HCT116 (cell line): ENCODE data around the gene HIPK2. TPM values are rescaled to one million over a fixed set of nuclear protein-coding genes. Genes with fewer than 3 reads are reported as not detected.

ENCODE experiments used
- ATAC-seq: fragments of 200-7000 bp; cut with Tn5 transposase; 2 replicates; pipeline ENCODE4 v1.9.1; 2020; ENCODE audit warnings: mild to moderate bottlenecking, moderate library complexity
- BruUV-seq: library from RNA; stranded (reverse); fragments of 400-500 nt; replicated peaks from 2 replicates; lab custom pipeline; 2021; lab: Mats Ljungman, UMichigan
- CTCF ChIA-PET: fragments of 300-600 bp; sonication (Branson Sonifier 250); formaldehyde crosslinking; loops from one replicate; lab custom pipeline; 2021; ENCODE audit warnings: antibody characterized with exemption; lab: Charles Lee
- POLR2A ChIA-PET: fragments of 300-600, 350-600 bp; sonication (Branson Sonifier 250); formaldehyde crosslinking; loops from one replicate; lab custom pipeline; 2021; ENCODE audit warnings: antibody characterized with exemption; lab: Charles Lee
- RAD21 ChIA-PET, 2 experiments: fragments of 300-600 bp; sonication (Branson Sonifier 250); formaldehyde crosslinking; loops; one replicate each; lab custom pipeline; 2023; ENCODE audit warnings: low total read pairs in 2 of 2; ENCODE audit not compliant: uncharacterized antibody in 2 of 2, unreplicated experiment in 2 of 2, low non-redundant PET in 1 of 2; lab: Charles Lee
- DNase-seq: peaks from one replicate; pipeline ENCODE4 v3.0.0-alpha.2; 2010; ENCODE audit warnings: low read depth, low spot score
- H2AFZ ChIP-seq: fragments of 200-600 bp; shearing (Covaris generic), sonication (generic); 2 replicates; pipeline ENCODE4 v1.6.1; 2017; ENCODE audit warnings: low read depth, mixed run types, mixed read lengths, antibody characterized with exemption, low read length; ENCODE audit not compliant: poor library complexity, severe bottlenecking
- H3K27ac ChIP-seq: 2 replicates; pipeline ENCODE4 v1.5.1; 2012; ENCODE audit warnings: low read depth, low read length
- H3K27me3 ChIP-seq: fragments of 200-600 bp; sonication (generic); 2 replicates; pipeline ENCODE4 v1.6.1; 2016; ENCODE audit warnings: mixed run types, low read length, mixed read lengths; ENCODE audit not compliant: insufficient read depth
- H3K36me3 ChIP-seq, 2 experiments: fragments of 200-500 bp in 1 of 2; fragments of 200-600 bp in 1 of 2; sonication (Bioruptor generic) in 1 of 2; sonication (generic) in 1 of 2; 2 replicates each; pipeline versions ENCODE4 v1.5.1 to v1.6.1; 2014 to 2016; ENCODE audit warnings: low read length in 2 of 2, inconsistent platforms in 1 of 2, mixed read lengths in 1 of 2, mixed run types in 1 of 2; ENCODE audit not compliant: insufficient read depth in 2 of 2, control insufficient read depth in 1 of 2
- H3K4me1 ChIP-seq, 2 experiments: fragments of 200-600 bp in 1 of 2; sonication (generic) in 1 of 2; 2 replicates each; pipeline versions ENCODE4 v1.5.1 to v1.6.1; 2012 to 2017; ENCODE audit warnings: low read length in 2 of 2, inconsistent platforms in 1 of 2, mild to moderate bottlenecking in 1 of 2, mixed read lengths in 1 of 2, mixed run types in 1 of 2, moderate library complexity in 1 of 2; ENCODE audit not compliant: insufficient read depth in 2 of 2, control insufficient read depth in 1 of 2
- H3K4me2 ChIP-seq: fragments of 200-600 bp; sonication (generic); 2 replicates; pipeline ENCODE4 v1.6.1; 2017; ENCODE audit warnings: mixed run types, low read length, mixed read lengths
- H3K4me3 ChIP-seq, 2 experiments: fragments of 200-600 bp in 1 of 2; sonication (generic) in 1 of 2; replicated peaks in 1 of 2; 2 replicates each; pipeline ENCODE4 v1.5.1; 2011 to 2016; ENCODE audit warnings: low read length in 2 of 2, control low read depth in 1 of 2, low read depth in 1 of 2, mild to moderate bottlenecking in 1 of 2, mixed read lengths in 1 of 2, mixed run types in 1 of 2
- H3K79me2 ChIP-seq: fragments of 200-600 bp; sonication (generic); 2 replicates; pipeline ENCODE4 v1.6.1; 2017; ENCODE audit warnings: mild to moderate bottlenecking, mixed run types, low read length, moderate library complexity, mixed read lengths; ENCODE audit not compliant: insufficient read depth
- H3K9ac ChIP-seq: fragments of 200-600 bp; sonication (generic); 2 replicates; pipeline ENCODE4 v1.6.1; 2016; ENCODE audit warnings: low read length, mixed read lengths
- H3K9me2 ChIP-seq: fragments of 200-600 bp; sonication (generic), shearing (Covaris generic); 2 replicates; pipeline ENCODE4 v1.6.1; 2017; ENCODE audit warnings: mixed run types, mild to moderate bottlenecking, moderate library complexity; ENCODE audit not compliant: insufficient read depth
- H3K9me3 ChIP-seq, 2 experiments: fragments of 200-500 bp in 1 of 2; fragments of 200-600 bp in 1 of 2; sonication (Bioruptor generic) in 1 of 2; sonication (generic) in 1 of 2; 2 replicates each; pipeline ENCODE4 v1.6.1; 2014 to 2017; ENCODE audit warnings: low read length in 2 of 2, mixed read lengths in 2 of 2, inconsistent platforms in 1 of 2, low read depth in 1 of 2, mild to moderate bottlenecking in 1 of 2, mixed run types in 1 of 2, moderate library complexity in 1 of 2; ENCODE audit not compliant: control insufficient read depth in 1 of 2, insufficient read depth in 1 of 2
- H4K20me1 ChIP-seq: fragments of 200-600 bp; sonication (generic), shearing (Covaris generic); 2 replicates; pipeline ENCODE4 v1.6.1; 2017; ENCODE audit warnings: mixed run types, mild to moderate bottlenecking, moderate library complexity; ENCODE audit not compliant: insufficient read depth
- EGR1 ChIP-seq: IDR thresholded peaks from 2 replicates; pipeline ENCODE4 v1.6.1; 2012; ENCODE audit warnings: low read depth
- EZH2 ChIP-seq: fragments of 200-600 bp; sonication (generic); IDR thresholded peaks from 2 replicates; pipeline ENCODE4 v1.6.1; 2017; ENCODE audit warnings: antibody characterized with exemption, mixed run types
- FOSL1 ChIP-seq: IDR thresholded peaks from 2 replicates; pipeline ENCODE4 v1.6.1; 2012; ENCODE audit warnings: low read depth
- REST ChIP-seq: IDR thresholded peaks from 2 replicates; pipeline ENCODE4 v1.6.1; 2012; ENCODE audit warnings: low read depth
- ZBTB33 ChIP-seq: IDR thresholded peaks from 2 replicates; pipeline ENCODE4 v1.6.1; 2011; ENCODE audit warnings: mild to moderate bottlenecking, low read length, moderate library complexity; ENCODE audit not compliant: insufficient replicate concordance; ENCODE audit errors: extremely low read depth
- intact Hi-C: fragments of 100-400 bp; cut with micrococcal nuclease; formaldehyde crosslinking; loops from 2 replicates; pipeline ENCODE4 v1.10.0; 2022
- total RNA-seq: library from RNA; stranded (reverse); gene quantifications from one replicate; pipeline ENCODE4 v1.2.1, GENCODE V29; 2021; ENCODE audit not compliant: unreplicated experiment

The HIPK2 gene
- total RNA-seq, 1 experiment from 2014 or later: 49.5 TPM

GRCh38 chr7:139571651-139572050, 206.1 kb downstream of the HIPK2 start:
- Histone ChIP-seq H3K4me2 (no peak overlapping the region), H3K79me2 (no peaks in the 10 kb centered on the region), H3K9ac (no peak overlapping the region), H3K4me1 (no peaks in the 10 kb centered on the region), H4K20me1 (no peaks in the 10 kb centered on the region), H3K9me2 (no peaks in the 10 kb centered on the region), H3K36me3 (no peaks in the 10 kb centered on the region; a peak in 1 of 4 replicates), H2AFZ (no peak overlapping the region), H3K27ac (no peak overlapping the region), H3K4me3 (no peak overlapping the region), H3K9me3 (no peaks in the 10 kb centered on the region), H3K27me3 (no peaks in the 10 kb centered on the region)
- DNase-seq: no peak
- ChIA-PET POLR2A (no interaction called here), RAD21 (no interaction called here), CTCF (no interaction called here)
- no TSS peak for BruUV-seq
- intact Hi-C loops: no loop called here
- TF ChIP-seq EZH2 (no peak), ZBTB33 (no peak)
- no peak for ATAC-seq

GRCh38 chr7:139571190-139571589, 206.6 kb downstream of the HIPK2 start:
- H3K36me3 ChIP-seq: no peaks in the 10 kb centered on the region; a peak in 1 of 4 replicates
- H3K4me2 ChIP-seq: no peak overlapping the region
- no peaks in the 10 kb centered on the region for H3K4me1 ChIP-seq
- ATAC-seq: no peak
- no peak overlapping the region for H2AFZ ChIP-seq
- no TSS peak for BruUV-seq
- no peak overlapping the region for H3K9ac ChIP-seq
- RAD21 ChIA-PET: no interaction called here
- CTCF ChIA-PET: no interaction called here
- H3K9me3 ChIP-seq: no peaks in the 10 kb centered on the region
- POLR2A ChIA-PET: no interaction called here
- no peaks in the 10 kb centered on the region for H3K79me2 ChIP-seq
- intact Hi-C loops: no loop called here
- H3K4me3 ChIP-seq: no peak overlapping the region
- H3K27me3 ChIP-seq: no peaks in the 10 kb centered on the region
- H3K9me2 ChIP-seq: no peaks in the 10 kb centered on the region
- H4K20me1 ChIP-seq: no peaks in the 10 kb centered on the region
- H3K27ac ChIP-seq: no peak overlapping the region
- TF ChIP-seq FOSL1: no peak
- TF ChIP-seq EGR1: no peak
- no peak for TF ChIP-seq REST
- TF ChIP-seq, all 23 proteins: peak for 0
- DNase-seq: no peak
